CD4-positive, alpha-beta memory T cell (primary cell): ENCODE measurements around the gene CAPN3. TPM values are rescaled to one million over a fixed set of nuclear protein-coding genes. Genes with fewer than 3 reads are reported as not detected.

Source experiments
- CTCF ChIA-PET: fragments of 350-600 bp; sonication (Branson Sonifier 250); formaldehyde crosslinking; loops from one replicate; lab custom pipeline; 2021; ENCODE audit warnings: inconsistent platforms; ENCODE audit not compliant: partially characterized antibody; lab: Charles Lee
- POLR2A ChIA-PET: fragments of 350-600 bp; sonication (Branson Sonifier 250); formaldehyde crosslinking; loops from one replicate; lab custom pipeline; 2021; ENCODE audit not compliant: partially characterized antibody; lab: Charles Lee
- DNase-seq, 5 donors: peaks; one replicate each; pipeline versions ENCODE4 v3.0.0 to v3.0.0-alpha.2; 2020 to 2022; ENCODE audit warnings: mixed read lengths in 1 of 5
- H3K27ac ChIP-seq: one replicate; pipeline ENCODE4 v1.7.0; 2013; ENCODE audit warnings: low read depth, low read length
- H3K27me3 ChIP-seq: 2 replicates; pipeline ENCODE4 v1.7.0; 2013; ENCODE audit warnings: mild to moderate bottlenecking, low read length, moderate library complexity; ENCODE audit not compliant: insufficient read depth
- H3K36me3 ChIP-seq: 2 replicates; pipeline ENCODE4 v1.7.0; 2013; ENCODE audit warnings: mild to moderate bottlenecking, low read length, moderate library complexity; ENCODE audit not compliant: insufficient read depth
- H3K4me1 ChIP-seq: 2 replicates; pipeline ENCODE4 v1.7.0; 2013; ENCODE audit warnings: mild to moderate bottlenecking, low read length, moderate library complexity; ENCODE audit not compliant: insufficient read depth
- H3K4me3 ChIP-seq, 2 donors: one replicate each; pipeline ENCODE4 v1.7.0; 2013; ENCODE audit warnings: low read length in 2 of 2, mild to moderate bottlenecking in 1 of 2
- H3K9me3 ChIP-seq, 2 donors: one replicate each; pipeline ENCODE4 v1.7.0; 2013; ENCODE audit warnings: low read length in 2 of 2, control low read depth in 1 of 2; ENCODE audit not compliant: control insufficient read depth in 1 of 2
- H3K27ac Mint-ChIP-seq, 7 donors: one replicate each; pipeline ENCODE4 v1.8.0; 2020 to 2021; ENCODE audit warnings: mixed read lengths in 7 of 7, mild to moderate bottlenecking in 6 of 7, inconsistent platforms in 3 of 7, moderate library complexity in 3 of 7
- H3K27me3 Mint-ChIP-seq, 2 donors: one replicate each; pipeline ENCODE4 v1.8.0; 2020 to 2021; ENCODE audit warnings: mixed read lengths in 2 of 2
- H3K36me3 Mint-ChIP-seq, 2 donors: one replicate each; pipeline ENCODE4 v1.8.0; 2020 to 2021; ENCODE audit warnings: mixed read lengths in 2 of 2, inconsistent platforms in 1 of 2, mild to moderate bottlenecking in 1 of 2
- H3K4me1 Mint-ChIP-seq, 4 donors: one replicate each; pipeline ENCODE4 v1.8.0; 2020 to 2021; ENCODE audit warnings: mixed read lengths in 4 of 4, mild to moderate bottlenecking in 1 of 4
- H3K4me3 Mint-ChIP-seq, 8 donors: one replicate each; pipeline ENCODE4 v1.8.0; 2020 to 2021; ENCODE audit warnings: mixed read lengths in 8 of 8, mild to moderate bottlenecking in 7 of 8, moderate library complexity in 6 of 8, inconsistent platforms in 3 of 8
- H3K9me3 Mint-ChIP-seq, 8 donors: one replicate each; pipeline ENCODE4 v1.8.0; 2020 to 2021; ENCODE audit warnings: mixed read lengths in 8 of 8, mild to moderate bottlenecking in 5 of 8, inconsistent platforms in 3 of 8, moderate library complexity in 1 of 8
- intact Hi-C: fragments of 100-400 bp; cut with micrococcal nuclease; formaldehyde crosslinking; loops from one replicate; pipeline ENCODE4 v1.15.1; 2023
- polyA plus RNA-seq, 2 donors: library from polyadenylated mRNA; unstranded; fragments of 300-500 nt; fragmentation: Illumina TruSeq; gene quantifications; one replicate each; pipeline ENCODE4 v1.2.3, GENCODE V29; 2021
- total RNA-seq, 2 experiments: library from RNA; stranded (reverse); gene quantifications; one replicate each; pipeline ENCODE4 v1.2.3, GENCODE V29; 2021

The CAPN3 gene
- total and polyA plus RNA-seq, 4 experiments from 2014 or later = 1.0 to 25.0 (median 10.7) TPM

DNA sequence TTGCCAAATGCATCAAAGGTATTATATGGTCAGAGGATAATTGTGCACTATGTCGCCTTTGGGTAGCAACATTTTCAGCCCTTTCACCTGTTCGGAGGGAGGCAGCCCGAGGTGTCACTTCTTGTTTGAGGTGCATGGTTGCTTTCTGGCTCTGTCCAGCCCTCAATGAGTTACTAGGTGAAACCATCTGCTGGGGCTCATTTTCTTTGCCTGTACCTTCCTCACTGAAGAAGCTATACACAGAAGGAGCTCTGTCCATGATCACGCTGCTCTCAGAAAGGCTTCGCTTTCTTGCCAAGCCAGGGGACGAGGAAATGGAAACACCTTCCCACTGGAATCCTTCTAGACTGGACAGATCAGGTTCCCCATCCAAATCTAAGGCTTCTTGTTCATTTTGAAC lies 89.0 kb downstream of the CAPN3 start:
- intact Hi-C loops = no loop called here
- H3K27me3 Mint-ChIP-seq = no peaks in the 10 kb centered on the region
- ChIA-PET POLR2A (no interaction called here), CTCF (no interaction called here)
- H3K9me3 Mint-ChIP-seq = no peaks in the 10 kb centered on the region
- H3K9me3 ChIP-seq = no peaks in the 10 kb centered on the region
- H3K36me3 ChIP-seq = peaks cover 40% of the 10 kb centered on the region
- H3K27me3 ChIP-seq = no peaks in the 10 kb centered on the region
- no peak for DNase-seq
- H3K4me1 ChIP-seq = no peaks in the 10 kb centered on the region
- H3K4me3 Mint-ChIP-seq = no peak overlapping the region
- H3K4me3 ChIP-seq = no peak overlapping the region
- H3K4me1 Mint-ChIP-seq = peaks cover 0 to 5% (median 2%) of the 10 kb centered on the region in 4 donors
- peaks cover 53 to 74% of the 10 kb centered on the region in 2 donors for H3K36me3 Mint-ChIP-seq
- H3K27ac Mint-ChIP-seq = no peak overlapping the region
- no peak overlapping the region for H3K27ac ChIP-seq

DNA sequence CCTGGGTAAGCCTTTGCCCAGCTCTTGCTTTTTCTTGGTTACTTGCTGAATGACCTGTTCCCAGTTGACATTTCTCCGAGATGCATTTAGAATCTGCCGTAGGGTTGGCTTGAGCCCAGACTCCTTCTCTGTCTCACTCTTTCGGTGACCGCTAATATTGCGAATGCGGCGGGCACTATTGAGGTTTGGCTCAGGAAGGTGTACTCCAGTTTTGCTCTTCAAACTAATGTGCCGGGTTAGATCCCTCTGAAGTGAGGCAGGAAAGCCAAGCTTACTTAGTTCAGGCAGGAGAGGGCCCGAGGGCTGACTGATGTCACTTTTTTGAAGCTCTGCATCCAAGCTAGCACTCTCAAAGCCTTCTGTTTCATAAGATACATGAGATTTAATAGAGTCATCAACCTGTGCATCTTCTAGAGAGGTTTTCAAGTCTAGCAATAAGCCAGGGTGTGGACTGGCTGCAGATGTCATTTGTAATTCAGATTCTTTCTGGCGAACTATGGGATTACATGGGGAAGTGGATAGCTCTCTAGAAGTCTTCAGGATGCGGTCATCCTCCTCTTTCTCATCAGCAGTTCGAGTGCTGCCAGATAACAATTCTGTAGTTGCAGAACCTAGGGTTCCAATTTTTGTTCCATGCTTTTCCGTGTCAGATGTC lies 90.6 kb downstream of the CAPN3 start:
- Histone ChIP-seq H3K4me3 (no peak overlapping the region), H3K27me3 (no peaks in the 10 kb centered on the region), H3K9me3 (no peaks in the 10 kb centered on the region), H3K27ac (no peak overlapping the region), H3K36me3 (peaks cover 32% of the 10 kb centered on the region), H3K4me1 (no peaks in the 10 kb centered on the region)
- peaks cover 0 to 5% (median 2%) of the 10 kb centered on the region in 4 donors for H3K4me1 Mint-ChIP-seq
- ChIA-PET POLR2A (no interaction called here), CTCF (no interaction called here)
- H3K9me3 Mint-ChIP-seq = no peaks in the 10 kb centered on the region
- H3K27ac Mint-ChIP-seq = peak overlapping the region in 1 of 7 donors; percentile 35
- intact Hi-C loops = no loop called here
- no peak for DNase-seq
- H3K27me3 Mint-ChIP-seq = no peaks in the 10 kb centered on the region
- no peak overlapping the region for H3K4me3 Mint-ChIP-seq
- H3K36me3 Mint-ChIP-seq = peaks cover 53 to 66% of the 10 kb centered on the region in 2 donors

DNA sequence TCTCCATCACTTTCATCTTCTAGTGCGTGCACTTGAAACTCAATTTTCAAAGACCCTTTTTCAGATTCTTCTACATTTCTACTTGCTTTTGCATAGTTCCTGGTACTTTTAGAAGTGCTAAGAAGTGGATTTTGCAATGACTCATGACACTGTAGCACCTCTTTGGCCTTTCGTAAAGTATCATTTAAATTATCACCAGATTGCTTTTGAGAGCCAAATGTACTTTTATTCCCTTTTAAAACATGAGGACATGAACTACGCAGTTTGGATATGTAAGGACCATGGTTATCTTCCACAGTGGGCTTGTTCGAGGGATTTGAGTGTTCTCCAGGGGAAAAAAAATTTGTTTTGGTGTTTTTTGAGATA lies 91.1 kb downstream of the CAPN3 start:
- no peak for DNase-seq
- POLR2A ChIA-PET = no interaction called here
- H3K27me3 ChIP-seq = no peaks in the 10 kb centered on the region
- CTCF ChIA-PET = no interaction called here
- peaks cover 0 to 5% (median 2%) of the 10 kb centered on the region in 4 donors for H3K4me1 Mint-ChIP-seq
- no peak overlapping the region for H3K4me3 ChIP-seq
- H3K36me3 ChIP-seq = peaks cover 32% of the 10 kb centered on the region
- H3K27me3 Mint-ChIP-seq = no peaks in the 10 kb centered on the region
- H3K4me3 Mint-ChIP-seq = no peak overlapping the region
- H3K4me1 ChIP-seq = no peaks in the 10 kb centered on the region
- peak overlapping the region in 2 of 7 donors; percentile 5 to 53 for H3K27ac Mint-ChIP-seq
- H3K36me3 Mint-ChIP-seq = peaks cover 48 to 63% of the 10 kb centered on the region in 2 donors
- intact Hi-C loops = no loop called here
- no peak overlapping the region for H3K27ac ChIP-seq
- no peaks in the 10 kb centered on the region for H3K9me3 Mint-ChIP-seq
- H3K9me3 ChIP-seq = no peaks in the 10 kb centered on the region

DNA sequence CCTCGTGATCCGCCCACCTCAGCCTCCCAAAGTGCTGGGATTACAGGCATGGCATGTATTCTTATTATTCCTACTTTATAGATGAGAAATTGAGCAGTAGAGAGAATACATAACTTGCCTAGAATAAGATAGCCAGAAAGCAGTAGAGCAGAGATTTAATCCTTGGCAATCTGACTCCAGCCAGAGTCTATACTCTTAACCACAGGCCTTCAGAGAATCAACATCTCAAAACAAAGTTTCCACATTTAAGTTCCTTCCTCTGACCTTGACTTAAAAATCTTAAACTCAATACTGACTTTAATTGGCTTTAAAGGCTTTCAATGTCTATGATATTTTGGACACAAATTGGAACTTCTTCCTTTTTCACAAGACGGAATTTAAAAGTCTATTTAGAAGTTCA lies 94.5 kb downstream of the CAPN3 start:
- no peaks in the 10 kb centered on the region for H3K9me3 ChIP-seq

DNA sequence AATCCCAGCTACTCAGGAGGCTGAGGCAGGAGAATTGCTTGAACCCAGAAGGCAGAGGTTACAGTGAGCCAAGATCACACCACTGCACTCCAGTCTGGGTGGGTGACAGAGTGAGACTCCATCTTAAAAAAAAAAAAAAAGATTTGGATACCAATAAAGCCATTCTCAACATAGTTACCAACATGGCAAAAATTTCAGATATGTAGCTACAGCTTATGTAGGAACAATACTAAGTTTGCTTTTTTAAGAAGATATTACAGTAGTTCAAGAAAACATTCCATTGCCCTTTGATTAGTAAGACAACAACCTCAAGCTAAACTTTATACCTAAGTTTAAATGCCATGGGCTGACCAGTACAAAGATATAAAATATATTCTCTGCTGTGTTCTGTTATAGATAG lies 97.2 kb downstream of the CAPN3 start:
- CTCF ChIA-PET = no interaction called here
- H3K9me3 Mint-ChIP-seq = no peaks in the 10 kb centered on the region
- no peaks in the 10 kb centered on the region for H3K27me3 Mint-ChIP-seq
- Histone ChIP-seq H3K36me3 (peaks cover 6% of the 10 kb centered on the region), H3K27me3 (no peaks in the 10 kb centered on the region), H3K4me3 (no peak overlapping the region), H3K4me1 (no peaks in the 10 kb centered on the region), H3K9me3 (no peaks in the 10 kb centered on the region), H3K27ac (no peak overlapping the region)
- POLR2A ChIA-PET = no interaction called here
- peak overlapping the region in 1 of 7 donors; percentile 46 for H3K27ac Mint-ChIP-seq
- H3K4me1 Mint-ChIP-seq = peaks cover 9 to 17% (median 10%) of the 10 kb centered on the region in 4 donors
- intact Hi-C loops = no loop called here
- H3K36me3 Mint-ChIP-seq = peaks cover 10 to 29% of the 10 kb centered on the region in 2 donors
- no peak overlapping the region for H3K4me3 Mint-ChIP-seq
- DNase-seq = no peak

More for the DNA sequence above, 94.5 kb downstream of the CAPN3 start:
- Histone ChIP-seq H3K27me3 (no peaks in the 10 kb centered on the region), H3K27ac (no peak overlapping the region), H3K36me3 (peaks cover 26% of the 10 kb centered on the region), H3K4me3 (no peak overlapping the region), H3K4me1 (no peaks in the 10 kb centered on the region)
- H3K36me3 Mint-ChIP-seq = peaks cover 31 to 47% of the 10 kb centered on the region in 2 donors
- intact Hi-C loops = no loop called here
- POLR2A ChIA-PET = no interaction called here
- no peak for DNase-seq
- peaks cover 4 to 10% (median 7%) of the 10 kb centered on the region in 4 donors for H3K4me1 Mint-ChIP-seq
- CTCF ChIA-PET = no interaction called here
- H3K4me3 Mint-ChIP-seq = no peak overlapping the region
- no peak overlapping the region for H3K27ac Mint-ChIP-seq
- H3K27me3 Mint-ChIP-seq = no peaks in the 10 kb centered on the region
- H3K9me3 Mint-ChIP-seq = no peaks in the 10 kb centered on the region

DNA sequence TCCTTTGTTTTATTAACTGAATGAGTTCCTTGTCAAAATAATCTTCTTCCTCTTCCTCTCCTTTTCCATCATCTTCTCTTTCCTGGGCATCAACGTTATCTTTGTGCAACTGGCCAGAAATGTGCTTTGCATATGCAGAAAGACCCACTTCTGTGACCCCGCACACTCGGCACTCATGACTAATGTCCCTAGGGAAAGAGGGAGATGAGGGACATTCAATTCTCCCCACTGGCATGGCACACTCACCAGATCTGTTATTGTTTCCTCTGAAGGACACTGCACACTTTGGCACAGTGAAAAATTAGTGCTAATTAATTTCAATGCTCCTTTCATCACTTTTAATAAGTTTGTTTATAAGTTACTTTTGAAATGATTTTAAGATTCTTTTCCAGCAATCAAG lies 97.7 kb downstream of the CAPN3 start:
- Histone ChIP-seq H3K27me3 (no peaks in the 10 kb centered on the region), H3K4me1 (no peaks in the 10 kb centered on the region), H3K36me3 (peaks cover 5% of the 10 kb centered on the region), H3K4me3 (no peak overlapping the region), H3K9me3 (no peaks in the 10 kb centered on the region), H3K27ac (no peak overlapping the region)
- intact Hi-C loops = no loop called here
- Mint-ChIP-seq H3K9me3 (no peaks in the 10 kb centered on the region), H3K4me1 (peaks cover 9 to 17% (median 10%) of the 10 kb centered on the region in 4 donors), H3K4me3 (no peak overlapping the region), H3K36me3 (peaks cover 6 to 29% of the 10 kb centered on the region in 2 donors), H3K27ac (peak overlapping the region in 2 of 7 donors; percentile 45 to 46), H3K27me3 (no peaks in the 10 kb centered on the region)
- no peak for DNase-seq
- POLR2A ChIA-PET = no interaction called here
- CTCF ChIA-PET = no interaction called here

DNA sequence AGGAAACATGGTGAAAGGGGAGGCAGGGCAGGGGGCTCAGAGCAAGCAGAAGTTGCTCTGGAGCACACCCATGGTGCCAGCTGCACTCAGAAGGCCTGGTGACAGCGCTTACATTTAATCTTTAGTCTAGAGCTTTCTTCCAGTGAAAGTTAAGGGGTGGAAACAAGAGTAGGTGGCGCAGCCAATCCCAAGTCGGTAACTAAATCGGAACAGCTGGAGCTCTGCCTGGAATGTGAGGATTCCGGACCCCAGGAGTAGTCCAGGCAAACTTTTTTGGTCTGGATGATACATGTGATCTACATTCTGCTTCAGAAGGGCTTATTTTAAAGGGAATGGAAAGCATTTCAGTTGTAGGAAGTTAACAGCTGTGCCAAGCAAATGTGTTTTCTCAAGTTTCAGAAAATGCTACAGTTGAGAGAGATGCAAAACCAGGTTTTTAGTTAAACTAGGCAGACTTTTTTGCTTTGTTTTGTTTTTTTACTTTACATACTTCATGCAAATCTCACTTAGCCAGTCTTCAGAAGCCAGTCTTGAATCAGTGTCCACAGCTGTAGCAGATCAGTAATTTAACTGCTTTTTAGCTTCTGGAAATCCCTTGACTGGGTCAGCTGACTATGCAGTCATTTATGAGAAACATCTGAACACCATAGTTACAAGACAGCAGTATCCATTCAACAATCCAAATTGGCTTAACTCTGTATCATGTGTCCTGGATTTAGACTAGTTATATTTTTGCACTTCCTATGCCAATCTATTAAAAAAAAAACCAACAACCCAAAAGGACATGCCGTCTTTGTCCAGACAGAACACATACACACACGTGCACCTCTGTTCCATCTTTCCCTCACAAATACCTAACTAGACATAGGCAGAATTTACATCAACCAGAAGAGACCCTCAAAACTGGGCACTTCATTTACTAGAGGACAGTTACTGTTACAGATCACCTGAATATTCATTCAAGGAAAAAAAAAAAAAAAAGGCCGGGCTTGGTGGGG lies 98.4 kb downstream of the CAPN3 start:
- Histone ChIP-seq H3K9me3 (no peaks in the 10 kb centered on the region), H3K27me3 (no peaks in the 10 kb centered on the region), H3K4me3 (no peak overlapping the region), H3K27ac (no peak overlapping the region), H3K36me3 (peaks cover 5% of the 10 kb centered on the region), H3K4me1 (no peaks in the 10 kb centered on the region)
- ChIA-PET POLR2A (no interaction called here), CTCF (no interaction called here)
- peaks cover 9 to 17% (median 10%) of the 10 kb centered on the region in 4 donors for H3K4me1 Mint-ChIP-seq
- H3K36me3 Mint-ChIP-seq = peaks cover 6 to 30% of the 10 kb centered on the region in 2 donors
- no peak overlapping the region for H3K4me3 Mint-ChIP-seq
- intact Hi-C loops = no loop called here
- H3K27ac Mint-ChIP-seq = peak overlapping the region in 3 of 7 donors; percentile 32 to 64 (median 52)
- DNase-seq = no peak
- H3K9me3 Mint-ChIP-seq = no peaks in the 10 kb centered on the region
- H3K27me3 Mint-ChIP-seq = no peaks in the 10 kb centered on the region
